Measurements from ENCODE around the gene SUCLA2.

SUCLA2 gene

DNA sequence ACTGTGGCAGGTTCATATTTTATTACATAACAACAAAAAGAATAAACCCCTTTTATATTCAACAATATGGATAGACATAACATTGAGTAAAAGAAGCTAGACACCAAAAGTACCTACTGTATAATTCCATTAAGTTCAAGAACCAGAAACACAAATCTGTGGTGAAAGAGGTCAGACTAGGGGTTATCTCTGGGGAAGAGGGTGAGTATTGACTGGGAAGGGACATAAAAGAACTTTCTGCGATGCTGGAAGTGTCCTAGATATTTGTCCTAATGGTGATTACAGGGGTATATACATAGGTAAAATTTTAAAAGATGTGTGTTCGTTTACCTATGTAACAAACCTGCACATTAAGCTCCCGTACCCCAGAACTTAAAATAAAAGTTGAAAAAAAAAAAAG is 103.0 kb downstream of the SUCLA2 start:
- DNase-seq, result no peak

DNA sequence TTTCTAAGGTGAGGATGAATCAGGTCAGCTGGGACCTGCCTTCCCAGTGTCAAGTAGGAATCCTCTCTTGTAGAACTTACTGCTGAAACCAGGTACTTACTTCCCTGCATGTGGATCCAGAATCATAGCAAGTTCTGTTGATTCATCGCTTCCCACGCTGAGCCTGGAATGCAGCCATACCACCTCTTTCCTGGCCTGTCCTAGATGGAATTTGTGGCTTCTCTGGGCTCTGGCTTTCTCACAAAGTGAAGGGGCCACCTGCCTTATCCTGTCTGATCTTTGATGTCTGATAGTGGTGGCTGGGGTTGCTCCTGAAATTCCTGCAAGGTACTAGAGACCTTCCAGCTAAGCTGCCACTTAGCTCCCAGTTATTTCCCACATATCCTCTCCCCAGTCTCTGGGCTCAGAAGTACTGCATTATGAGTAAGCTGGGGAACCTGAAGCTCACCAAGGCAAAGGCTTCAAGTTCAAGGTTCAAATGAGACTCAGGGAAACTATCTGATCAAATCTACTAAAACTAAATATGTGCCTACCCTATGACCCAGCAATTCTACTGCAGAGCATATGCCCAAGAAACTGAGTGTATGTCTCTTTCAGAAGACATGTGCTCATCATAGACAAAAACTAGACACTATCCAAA is 103.5 kb downstream of the SUCLA2 start:
- DNase-seq, result no peak

DNA sequence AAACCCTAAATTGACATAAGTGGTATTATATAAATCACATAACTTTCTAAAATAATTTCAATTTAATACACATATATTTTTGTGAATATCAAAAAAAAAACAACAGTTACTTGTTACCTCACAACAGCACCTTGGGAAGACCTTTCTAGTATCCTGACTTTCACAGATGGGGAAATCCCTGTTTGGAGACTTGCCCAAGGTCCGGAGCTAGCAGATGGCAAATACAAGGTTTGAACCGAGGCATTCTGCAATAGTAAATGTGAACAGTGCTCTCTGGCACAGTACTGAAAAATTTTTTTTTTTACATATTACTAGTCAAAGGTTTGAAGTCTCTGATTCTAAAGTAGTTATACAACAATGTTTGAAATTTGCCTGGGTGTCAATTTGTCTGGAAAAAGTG is 104.5 kb downstream of the SUCLA2 start:
- DNase-seq, result no peak

DNA sequence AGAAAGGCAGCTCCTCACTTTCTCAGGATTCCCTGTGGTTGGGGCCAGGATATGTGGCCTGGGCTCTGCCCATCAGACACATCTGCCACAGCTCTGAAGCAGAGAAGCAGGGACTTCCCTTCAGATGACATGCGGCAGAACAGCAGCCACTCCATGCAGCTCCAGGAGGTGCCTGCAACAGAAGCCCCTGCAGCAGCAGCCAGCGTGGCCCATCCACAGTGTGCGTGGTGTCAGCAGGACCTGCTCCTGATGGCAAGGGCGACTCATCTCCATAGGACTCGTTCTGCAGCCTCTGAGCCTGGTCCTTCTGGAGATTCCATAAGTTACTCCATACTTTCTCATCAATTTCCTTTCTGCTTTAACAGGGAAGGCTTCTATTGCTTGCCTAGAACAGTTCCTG is 105.0 kb downstream of the SUCLA2 start:
- no peak for DNase-seq

DNA sequence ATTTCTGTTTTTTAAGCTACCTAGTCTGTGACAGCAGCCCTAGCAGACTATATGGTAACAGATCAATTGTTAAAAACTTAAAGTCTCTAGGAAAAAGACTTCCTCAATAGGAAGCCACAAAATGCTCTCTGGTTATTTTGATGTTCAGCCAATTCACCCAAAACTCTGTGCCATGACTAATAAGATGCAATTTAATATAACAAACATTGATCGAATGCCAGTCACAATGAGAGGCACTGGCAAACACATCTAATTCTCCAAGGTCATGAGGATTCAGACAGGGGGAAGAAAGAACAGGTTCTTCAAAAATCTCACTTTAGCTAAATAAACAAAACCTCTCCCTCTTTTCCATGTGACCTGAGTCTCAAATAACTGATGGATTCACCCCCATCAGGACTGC is 107.5 kb downstream of the SUCLA2 start:
- no peak for DNase-seq
